CD4-positive, alpha-beta T cell treated with Interleukin-6 at 100 ng/mL for 8 hours (primary cell): ENCODE data around the gene EVX1.

Experiments used
- DNase-seq: peaks from one replicate; pipeline ENCODE4 v3.0.0-alpha.2; 2020; ENCODE audit warnings: mixed read lengths, low spot score

EVX1 gene

DNA sequence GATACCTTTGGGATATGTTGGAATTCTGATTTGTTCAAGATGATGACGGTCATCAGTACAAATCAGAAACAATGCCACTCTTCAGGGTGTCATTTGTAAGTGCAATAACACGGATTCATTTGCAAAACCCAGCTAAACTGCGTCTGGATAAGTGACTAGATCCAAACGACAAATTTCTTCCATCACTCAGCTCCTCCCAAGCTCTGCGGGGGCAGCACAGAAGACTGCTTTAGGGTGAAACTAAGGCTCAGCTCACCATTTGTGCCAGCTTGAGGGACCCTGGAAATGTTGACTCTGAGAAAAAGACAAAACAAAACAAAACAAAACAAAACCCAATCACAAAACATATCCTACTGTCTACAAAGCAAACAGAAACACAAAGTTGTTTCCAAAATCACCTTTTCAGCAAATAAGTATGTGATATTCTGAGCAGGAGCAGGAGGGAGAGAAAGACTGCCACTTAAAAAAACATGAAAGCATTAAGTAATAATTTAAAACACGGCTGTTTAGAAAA, 8.0 kb downstream of the EVX1 start:
- no peak for DNase-seq

DNA sequence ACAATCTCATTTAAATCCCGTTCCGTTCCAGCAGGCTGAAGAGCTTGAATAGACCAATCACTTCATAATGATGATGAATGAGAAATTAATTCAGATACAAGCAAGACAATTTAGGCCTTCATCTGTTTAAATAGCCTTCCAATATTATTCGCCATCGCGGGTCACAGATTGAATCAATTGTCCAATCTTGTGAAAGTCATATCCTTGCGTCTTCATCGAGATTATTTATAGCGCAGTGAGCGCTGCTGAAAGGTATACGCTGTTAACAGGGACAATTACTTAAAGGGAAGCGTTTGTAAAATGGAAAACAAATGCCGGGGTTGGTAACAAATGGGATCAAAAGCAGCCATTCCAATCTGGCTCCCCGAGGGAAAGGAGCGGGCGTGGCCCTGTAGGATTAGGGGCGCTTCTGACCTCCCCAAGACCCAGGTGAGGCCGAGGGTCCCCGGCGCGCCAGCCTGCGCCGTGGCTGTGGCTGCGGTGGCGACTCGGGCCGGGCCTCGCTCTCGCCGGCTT, 8.6 kb downstream of the EVX1 start:
- DNase-seq, result no peak

DNA sequence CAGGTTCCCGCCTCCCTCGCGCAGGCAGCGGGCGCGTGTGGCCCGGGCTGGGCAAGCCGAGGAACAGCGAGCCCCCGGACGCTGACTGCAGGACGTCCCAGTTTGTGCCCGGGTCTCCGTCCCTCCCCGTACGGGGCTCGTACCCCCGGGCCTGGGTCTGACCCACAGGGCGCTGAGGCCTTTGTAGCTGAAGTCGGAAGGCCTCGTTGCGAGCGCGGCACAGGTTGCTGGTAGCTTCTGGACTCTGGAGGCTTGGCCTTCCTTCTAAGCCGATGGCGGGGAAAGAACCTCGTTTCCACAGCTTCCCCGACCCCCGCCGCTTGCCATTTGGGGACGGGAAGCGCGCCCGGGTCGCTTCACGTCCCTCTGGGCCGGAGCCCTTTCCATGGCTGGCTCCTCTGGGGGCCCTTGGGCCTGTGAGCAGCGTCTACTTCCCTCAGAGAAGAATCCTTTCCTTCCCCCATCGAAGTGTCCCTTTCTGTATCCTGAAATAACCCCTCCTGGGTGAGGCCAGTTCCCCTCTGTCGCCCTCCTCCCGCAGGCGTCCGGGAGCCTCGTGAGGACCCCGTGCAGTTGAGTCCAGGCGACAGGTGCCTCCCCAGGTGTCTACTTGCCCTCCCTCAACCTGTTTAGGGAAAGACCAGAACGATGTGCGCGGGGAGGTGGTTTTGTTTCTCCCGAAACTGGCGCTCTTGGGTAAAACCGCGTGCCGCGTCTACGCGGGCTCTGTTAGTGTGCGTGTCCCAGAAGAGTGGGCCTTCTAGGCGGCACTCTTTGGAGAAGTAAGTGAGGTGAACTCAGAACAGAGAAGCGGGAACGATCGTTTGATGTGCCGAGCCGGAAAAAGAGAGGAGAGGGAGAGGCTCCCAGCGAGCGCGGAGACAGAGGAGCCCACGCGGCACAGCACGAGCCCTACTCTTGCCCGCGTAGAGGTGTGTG, 9.3 kb downstream of the EVX1 start:
- no peak for DNase-seq

DNA sequence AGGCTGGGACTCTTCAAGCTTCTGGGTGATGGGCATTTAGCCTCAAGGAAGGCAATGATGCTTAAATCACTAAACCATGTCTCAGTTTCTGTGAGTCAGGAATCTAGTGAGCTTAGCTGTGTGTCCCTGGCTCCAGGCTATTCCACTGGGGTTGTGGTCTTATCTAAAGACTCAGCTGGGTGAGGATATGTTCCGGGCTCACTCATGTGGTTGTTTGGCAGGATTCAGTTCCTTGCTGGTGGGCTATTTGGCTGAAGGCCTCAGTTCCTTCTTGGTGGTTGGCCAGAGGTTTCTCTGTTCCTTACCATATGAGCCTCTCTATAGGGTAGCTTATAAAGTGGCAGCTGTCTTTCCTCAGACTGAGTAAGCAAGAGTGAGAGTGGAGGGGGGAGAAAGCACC, 12.0 kb downstream of the EVX1 start:
- no peak for DNase-seq

DNA sequence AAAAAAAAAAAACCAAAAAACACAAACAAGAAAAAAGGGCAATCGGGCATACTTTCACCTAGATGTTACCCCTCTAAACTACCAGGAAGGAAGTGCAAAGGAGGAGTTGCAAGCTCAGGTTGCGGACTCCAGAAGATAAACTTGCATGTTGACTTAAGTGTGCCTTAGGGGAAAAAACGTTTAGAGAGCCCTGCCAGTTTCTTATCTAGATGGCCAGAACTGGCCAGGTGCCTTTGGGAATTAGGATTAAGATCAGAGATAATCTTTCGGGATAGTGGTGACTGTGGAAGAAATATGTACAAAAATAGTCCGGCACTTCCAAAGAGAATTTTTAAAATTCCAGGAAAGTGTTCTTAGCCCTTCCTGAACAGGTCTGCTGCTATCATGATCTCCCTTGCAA, 17.6 kb downstream of the EVX1 start:
- no peak for DNase-seq

DNA sequence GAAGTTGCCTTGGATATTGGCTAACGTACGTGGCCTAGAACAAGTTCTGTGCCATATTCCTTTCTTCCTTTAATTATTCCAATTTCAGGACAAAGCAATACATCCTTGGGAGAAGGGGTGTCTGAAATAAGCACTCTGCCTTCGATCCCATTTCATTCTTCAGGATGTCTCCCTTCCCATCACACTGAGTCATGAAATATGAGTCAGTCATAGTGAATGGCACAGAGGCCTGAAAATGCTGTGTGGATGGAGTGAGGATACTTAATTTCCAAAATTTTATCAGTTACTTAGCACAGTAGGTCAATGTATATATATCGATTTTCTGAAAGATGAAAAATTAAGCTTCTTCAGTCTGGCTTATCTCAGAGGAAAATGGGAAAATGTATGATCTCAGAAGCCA, 19.5 kb downstream of the EVX1 start:
- DNase-seq, result no peak

DNA sequence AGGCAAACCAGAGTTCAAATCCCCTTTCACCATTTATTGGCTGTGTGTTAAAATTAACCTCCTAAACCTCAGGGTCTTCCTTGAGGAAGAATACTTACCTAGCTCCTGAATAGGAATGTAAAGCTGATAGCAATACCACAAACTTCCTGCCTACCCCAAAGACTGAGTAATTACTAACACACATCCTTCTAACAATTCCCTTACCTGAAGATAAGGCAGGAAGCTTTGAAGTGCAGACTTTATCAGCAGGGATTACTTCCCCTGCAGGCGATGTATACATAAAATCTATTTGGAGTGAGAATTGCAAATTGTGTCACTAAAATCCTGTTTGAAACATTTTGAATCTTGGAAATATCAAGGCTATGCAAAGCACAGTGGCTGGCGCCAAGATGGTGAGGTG, 21.2 kb downstream of the EVX1 start:
- no peak for DNase-seq

DNA sequence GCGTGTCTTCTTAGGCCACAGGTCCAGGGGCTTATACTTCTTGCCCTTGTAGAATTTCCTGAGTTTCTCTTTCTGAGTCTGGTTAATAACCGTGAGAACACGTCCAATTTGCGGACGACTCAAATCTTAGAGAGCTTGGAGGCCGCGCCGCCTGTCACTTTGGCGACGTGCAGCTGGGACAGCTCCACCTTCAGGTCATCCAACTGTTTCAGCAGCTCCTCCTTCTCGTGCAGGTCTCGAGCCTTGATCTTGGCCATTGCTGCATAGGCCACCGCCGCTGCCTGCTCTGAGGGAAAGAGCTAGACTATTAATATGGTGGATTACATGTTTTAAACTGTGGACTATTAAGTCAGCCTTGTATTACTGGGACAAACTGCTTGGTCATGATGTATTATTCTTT, 26.9 kb downstream of the EVX1 start:
- DNase-seq, result no peak

DNA sequence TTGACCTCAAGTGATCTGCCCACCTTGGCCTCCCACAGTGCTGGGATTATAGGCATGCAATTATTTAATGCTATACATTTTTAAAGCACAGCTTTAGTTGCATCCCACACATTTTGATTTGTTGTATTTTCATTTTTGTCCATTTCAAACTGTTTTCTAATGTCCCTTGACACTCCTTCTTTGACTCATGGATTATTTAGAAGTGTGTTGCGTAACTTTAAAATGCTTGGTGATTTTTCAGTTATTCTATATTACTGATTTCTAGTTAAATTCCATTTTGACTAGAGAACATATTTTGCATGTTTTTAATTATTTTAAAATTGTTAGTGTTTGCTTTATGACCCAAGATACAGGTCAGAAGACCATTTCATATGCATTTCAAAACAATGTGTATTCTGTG, 28.8 kb downstream of the EVX1 start:
- no peak for DNase-seq

DNA sequence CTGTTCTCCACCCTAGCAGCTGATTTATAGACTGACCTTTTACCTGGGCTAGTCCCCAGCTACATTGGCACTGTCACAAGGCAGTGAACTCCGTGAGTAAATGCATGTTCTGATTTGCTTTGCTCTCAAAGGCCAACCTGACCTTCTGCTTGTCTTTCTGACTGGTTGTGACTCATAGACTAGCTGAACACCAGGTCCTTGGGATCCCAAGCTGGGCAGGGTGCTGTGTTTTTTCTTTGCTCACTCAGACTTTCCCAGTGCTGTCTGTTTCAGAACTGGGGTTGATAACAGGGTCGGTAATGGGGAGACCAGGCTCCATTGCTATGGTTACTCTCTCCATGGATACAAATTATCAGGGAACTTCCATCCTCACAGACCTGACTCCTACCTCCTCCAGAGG, 35.0 kb downstream of the EVX1 start:
- no peak for DNase-seq

DNA sequence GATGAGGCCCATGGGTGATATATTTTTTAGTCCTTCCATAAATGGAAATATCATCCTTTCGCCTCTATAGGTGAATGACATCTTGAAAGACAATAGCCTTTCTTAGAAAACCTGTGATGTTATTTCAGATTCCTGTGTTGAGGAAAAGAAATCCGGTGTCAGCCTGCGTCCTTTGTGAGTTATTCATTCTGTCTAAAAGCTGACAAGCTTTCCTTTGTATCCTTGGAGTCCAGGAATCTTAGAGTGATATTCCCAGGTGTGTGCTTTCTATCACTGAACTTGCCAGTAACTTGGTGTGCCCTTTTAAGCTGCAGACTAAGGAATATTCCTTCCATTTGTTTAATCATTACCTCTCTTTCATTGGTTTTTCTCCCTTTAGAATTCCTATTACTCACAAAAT, 41.0 kb downstream of the EVX1 start:
- DNase-seq, result no peak

DNA sequence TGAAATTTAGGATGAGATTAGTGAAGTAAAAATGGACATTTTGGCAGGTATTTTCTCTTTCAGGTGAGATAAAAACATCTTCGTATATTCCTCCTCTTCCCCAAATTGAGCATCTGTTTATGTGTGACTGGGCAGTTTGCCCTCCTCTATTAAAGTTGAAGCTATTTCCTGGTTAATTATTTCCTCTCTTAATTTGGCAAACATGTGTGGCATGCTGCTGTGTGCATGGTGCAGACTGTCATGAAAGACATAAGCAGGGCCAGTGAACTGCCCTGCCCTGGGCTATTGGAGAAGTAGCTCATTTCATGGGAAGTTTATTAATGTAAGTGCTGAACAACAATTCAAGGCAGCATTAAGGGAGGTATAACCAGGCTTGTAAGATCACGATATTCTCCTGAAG, 52.6 kb downstream of the EVX1 start:
- DNase-seq, result no peak

DNA sequence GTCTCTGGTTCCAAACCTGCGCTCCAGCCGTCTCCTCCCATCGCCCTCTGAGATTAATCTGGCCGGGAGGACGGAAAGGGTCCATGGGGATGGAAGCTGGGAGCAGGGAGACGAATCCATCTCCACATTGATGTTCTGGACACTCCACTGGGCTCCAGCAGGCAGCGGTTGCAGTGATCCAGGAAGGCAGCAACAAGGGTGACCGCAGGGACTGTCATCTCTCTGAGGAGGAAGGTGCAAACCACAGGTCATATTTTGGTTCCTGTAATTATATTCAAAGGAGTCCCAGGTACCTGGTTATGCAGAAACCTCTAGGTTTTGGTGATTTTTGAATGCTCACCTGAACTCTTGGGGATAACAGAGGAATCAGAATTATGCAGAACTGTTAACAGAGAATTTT, 54.8 kb downstream of the EVX1 start:
- DNase-seq, result no peak
